Measurements from ENCODE around the gene NFKB1.
A peak's percentile ranks its signal among the peaks of the same experiment; 100 is the strongest.

DNA sequence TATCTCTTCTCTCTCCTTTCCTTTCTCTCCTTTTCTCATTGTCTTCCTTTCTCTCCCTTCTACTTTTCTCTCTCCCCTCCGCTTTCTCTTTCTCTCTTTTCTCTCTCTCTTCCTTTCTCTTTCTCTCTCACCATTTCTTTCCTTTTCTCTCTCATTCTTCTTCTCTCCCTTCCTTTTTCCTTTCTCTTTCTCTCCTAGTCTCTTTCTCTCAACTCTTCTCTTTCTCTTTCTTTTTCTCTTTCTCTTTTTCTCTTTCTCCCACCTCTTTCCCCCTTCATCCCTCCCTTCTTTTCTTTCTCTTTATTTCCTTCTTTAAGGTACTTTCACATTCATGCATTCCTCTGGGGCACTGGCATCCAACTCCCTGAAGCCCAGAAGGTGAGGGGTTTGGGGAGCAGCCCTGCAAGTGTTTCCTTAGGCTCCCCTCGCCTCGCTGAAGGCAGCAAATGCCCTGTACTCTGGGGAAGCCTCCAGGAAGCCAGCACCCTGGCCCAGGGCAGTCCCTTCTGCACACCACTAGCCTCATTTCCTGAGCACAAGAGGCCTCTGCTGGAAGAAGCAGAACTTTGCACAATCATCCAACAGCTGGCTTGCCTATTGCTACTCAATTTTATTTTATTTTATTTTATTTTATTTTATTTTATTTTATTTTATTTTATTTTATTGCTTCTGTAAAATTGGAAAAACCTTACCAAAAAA is 124.2 kb downstream of the NFKB1 start:
- TF ChIP-seq POLR2A (IDR thresholded peaks at IDR 0.05) (no peak), CTCF (IDR thresholded peaks at IDR 0.05) (peak in 1 of 2 donors; percentile 24), POLR2AphosphoS5 (IDR thresholded peaks at IDR 0.05) (no peak)
